Gastrocnemius medialis (tissue), 4 donors: ENCODE measurements around the gene CERS5. TPM values are rescaled to one million over a fixed set of nuclear protein-coding genes. Genes with fewer than 3 reads are reported as not detected.

ENCODE experiments used
- ATAC-seq, 2 donors: fragments of 150-250 bp; one replicate each; pipeline ENCODE4 v1.9.1; 2016
- DNase-seq, 2 donors: peaks; one replicate each; pipeline ENCODE4 v3.0.0-alpha.2; 2019
- H3K27ac ChIP-seq, 4 donors: fragments of 200-600 bp; sonication (generic); 1 replicate in 1 of 4; 2 replicates in 3 of 4; pipeline ENCODE4 v1.5.1; 2016 to 2018; ENCODE audit warnings: mild to moderate bottlenecking in 2 of 4, moderate library complexity in 1 of 4
- H3K27me3 ChIP-seq, 3 donors: fragments of 200-600 bp; sonication (generic) in 2 of 3; 1 replicate in 1 of 3; 2 replicates in 2 of 3; pipeline versions ENCODE4 v1.5.1 to v1.6.0; 2016 to 2019; ENCODE audit warnings: mild to moderate bottlenecking in 1 of 3, moderate library complexity in 1 of 3
- H3K36me3 ChIP-seq, 2 donors: fragments of 200-600 bp; sonication (generic) in 1 of 2; one replicate each; pipeline ENCODE4 v1.5.1; 2017 to 2018
- H3K4me1 ChIP-seq, 2 donors: fragments of 200-600 bp; sonication (generic) in 1 of 2; one replicate each; pipeline ENCODE4 v1.5.1; 2016 to 2017; ENCODE audit warnings: mild to moderate bottlenecking in 2 of 2
- H3K4me3 ChIP-seq, 4 donors: fragments of 200-600 bp; sonication (generic) in 3 of 4; 1 replicate in 1 of 4; 2 replicates in 3 of 4; pipeline ENCODE4 v1.5.1; 2016 to 2019; ENCODE audit warnings: mild to moderate bottlenecking in 2 of 4
- H3K9me3 ChIP-seq, 3 donors: fragments of 200-600 bp; sonication (generic) in 2 of 3; 1 replicate in 1 of 3; 2 replicates in 2 of 3; pipeline ENCODE4 v1.5.1; 2016 to 2019
- CTCF ChIP-seq, 5 experiments: fragments of 450-650 bp in 3 of 5; fragments of 200-600 bp in 2 of 5; sonication (generic) in 2 of 5; IDR thresholded peaks in 4 of 5; conservative IDR thresholded peaks in 1 of 5; 1 replicate in 4 of 5; 2 replicates in 1 of 5; pipeline ENCODE4 v1.5.1; 2016 to 2019; ENCODE audit warnings: antibody characterized with exemption in 5 of 5, mild to moderate bottlenecking in 3 of 5, moderate library complexity in 3 of 5
- POLR2A ChIP-seq, 2 donors: fragments of 450-650 bp; IDR thresholded peaks; one replicate each; pipeline ENCODE4 v1.6.1; 2017; ENCODE audit warnings: antibody characterized with exemption in 2 of 2, mild to moderate bottlenecking in 2 of 2, moderate library complexity in 2 of 2
- in situ Hi-C, 4 donors: fragments of 200-750 bp; cut with MboI; loops; one replicate each; pipeline versions ENCODE4 v1.15.0 to v1.8.0; 2017; ENCODE audit warnings: low sequenced_read_pairs in 4 of 4
- intact Hi-C: fragments of 100-400 bp; cut with DNase I; formaldehyde crosslinking; loops from one replicate; pipeline ENCODE4 v1.15.1; 2023; ENCODE audit warnings: low total_unique reads
- total RNA-seq, 4 donors: library from RNA; depleted of rRNA; stranded (reverse); fragments of >200 nt; gene quantifications; one replicate each; pipeline versions ENCODE4 v1.1.0 to v1.2.3, GENCODE V29; 2016

CERS5 gene
- total RNA-seq, 4 donors from 2014 or later = 5.4 to 9.2 (median 7.3) TPM

DNA sequence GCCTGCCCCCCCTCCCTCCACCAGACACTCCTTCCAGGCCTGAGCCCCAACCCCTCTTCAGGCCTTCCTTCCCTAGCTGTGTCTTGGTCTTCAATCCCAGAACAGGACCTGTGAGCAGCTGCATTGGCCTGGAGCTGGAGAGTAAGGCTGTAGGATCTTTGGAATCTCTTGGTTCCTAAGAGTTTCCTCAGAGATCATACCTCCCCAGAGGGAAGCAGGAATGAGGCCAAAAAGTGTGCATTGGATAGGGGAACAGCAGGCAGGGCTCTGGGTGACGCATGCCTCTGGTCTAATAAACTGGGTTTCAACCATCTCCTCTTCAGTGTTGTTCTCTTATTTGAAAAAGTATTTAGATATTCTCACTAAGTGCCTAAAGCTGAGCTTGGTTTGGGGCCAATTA is 83.9 kb downstream of the CERS5 start:
- Histone ChIP-seq H3K9me3 (no peaks in the 10 kb centered on the region), H3K4me1 (peaks cover 9 to 11% of the 10 kb centered on the region in 2 donors), H3K4me3 (no peak overlapping the region), H3K27ac (peak overlapping the region in 1 of 4 donors; percentile 27), H3K27me3 (no peaks in the 10 kb centered on the region), H3K36me3 (peaks cover 0 to 19% of the 10 kb centered on the region in 2 donors)
- intact Hi-C loops (loop anchor here (10.0 kb wide), 1 partner anchor 232 kb away; no protein-coding TSS in a partner anchor), in situ Hi-C loops (loop anchor here in 2 of 4 donors (25.0 kb wide), 1 partner anchor 229 kb away; no protein-coding TSS in a partner anchor)
- ATAC-seq (no peak), DNase-seq (no peak)
- TF ChIP-seq CTCF (IDR thresholded peaks at IDR 0.05 in 4 of 5, conservative IDR thresholded peaks at IDR 0.05 in 1 of 5) (no peak), POLR2A (IDR thresholded peaks at IDR 0.05) (no peak)

- DNase-seq = no peak
- ATAC-seq = no peak
- no peak for TF ChIP-seq POLR2A (IDR thresholded peaks at IDR 0.05)
- TF ChIP-seq CTCF (IDR thresholded peaks at IDR 0.05 in 4 of 5, conservative IDR thresholded peaks at IDR 0.05 in 1 of 5) = no peak
- H3K27ac ChIP-seq = peak overlapping the region in 1 of 4 donors; percentile 27
- no peaks in the 10 kb centered on the region for H3K27me3 ChIP-seq
- in situ Hi-C loops (loop anchor here in 2 of 4 donors (25.0 kb wide), 1 partner anchor 230 kb away; no protein-coding TSS in a partner anchor), intact Hi-C loops (loop anchor here (10.0 kb wide), 1 partner anchor 232 kb away; no protein-coding TSS in a partner anchor)
- H3K9me3 ChIP-seq = no peaks in the 10 kb centered on the region
- H3K4me3 ChIP-seq = no peak overlapping the region
- H3K4me1 ChIP-seq = peaks cover 9 to 11% of the 10 kb centered on the region in 2 donors
- H3K36me3 ChIP-seq = peaks cover 0 to 13% of the 10 kb centered on the region in 2 donors
These were observed 84.5 kb downstream of the CERS5 start for GRCh38 chr12:50082644-50083043.

GRCh38 chr12:50081096-50081808 is 85.9 kb downstream of the CERS5 start:
- in situ Hi-C loops = loop anchor here in 2 of 4 donors (25.0 kb wide), 1 partner anchor 231 kb away; no protein-coding TSS in a partner anchor

GRCh38 chr12:50079771-50080170 is 87.4 kb downstream of the CERS5 start:
- Histone ChIP-seq H3K27ac (no peak overlapping the region), H3K9me3 (no peaks in the 10 kb centered on the region), H3K4me1 (peaks cover 3 to 4% of the 10 kb centered on the region in 2 donors), H3K4me3 (no peak overlapping the region), H3K36me3 (no peaks in the 10 kb centered on the region), H3K27me3 (no peaks in the 10 kb centered on the region)
- in situ Hi-C loops (loop anchor here (10.0 to 25.0 kb wide), 3 partner anchors 95 to 235 kb away; no protein-coding TSS in a partner anchor), intact Hi-C loops (loop anchor here (10.0 kb wide), 1 partner anchor 235 kb away; no protein-coding TSS in a partner anchor)
- DNase-seq (no peak), ATAC-seq (no peak)
- no peak for TF ChIP-seq CTCF (IDR thresholded peaks at IDR 0.05 in 4 of 5, conservative IDR thresholded peaks at IDR 0.05 in 1 of 5)
- no peak for TF ChIP-seq POLR2A (IDR thresholded peaks at IDR 0.05)

More at GRCh38 chr12:50081096-50081808, 85.9 kb downstream of the CERS5 start:
- H3K9me3 ChIP-seq = no peaks in the 10 kb centered on the region
- intact Hi-C loops = loop anchor here (10.0 kb wide), 1 partner anchor 234 kb away; no protein-coding TSS in a partner anchor
- H3K27me3 ChIP-seq = no peaks in the 10 kb centered on the region
- H3K27ac ChIP-seq = no peak overlapping the region
- ATAC-seq = no peak
- no peak for TF ChIP-seq POLR2A (IDR thresholded peaks at IDR 0.05)
- TF ChIP-seq CTCF (IDR thresholded peaks at IDR 0.05 in 4 of 5, conservative IDR thresholded peaks at IDR 0.05 in 1 of 5) = no peak
- peaks cover 8 to 9% of the 10 kb centered on the region in 2 donors for H3K4me1 ChIP-seq
- H3K36me3 ChIP-seq = no peaks in the 10 kb centered on the region
- no peak overlapping the region for H3K4me3 ChIP-seq
- DNase-seq = no peak

Other genes starting within 250 kb of the CERS5 start
- gene AQP2, start 216.6 kb downstream of the CERS5 start, total RNA-seq = not detected
- not detected for gene AQP5, start 205.5 kb downstream of the CERS5 start, total RNA-seq
- gene AQP6, start 194.4 kb downstream of the CERS5 start, total RNA-seq = not detected
- gene RACGAP1, start 141.9 kb downstream of the CERS5 start, total RNA-seq = 10 to 100 TPM in 1 of 4 donors, 1 to 10 TPM in 3; 5.6 to 13.3 (median 6.5) TPM
- under 1 TPM in 2 of 4 donors, not detected in 2; 0.15 to 0.53 TPM for gene ASIC1, start 109.8 kb downstream of the CERS5 start, total RNA-seq
- 10 to 100 TPM; 16.9 to 27.3 (median 20.1) TPM for gene SMARCD1, start 82.0 kb downstream of the CERS5 start, total RNA-seq
- 100 to 1,000 TPM in 3 of 4 donors, 10 to 100 TPM in 1; 68.2 to 763 (median 288) TPM for gene GPD1, start 63.4 kb downstream of the CERS5 start, total RNA-seq
- gene COX14, start 55.1 kb downstream of the CERS5 start, total RNA-seq = 100 to 1,000 TPM in 3 of 4 donors, 10 to 100 TPM in 1; 98.8 to 137 (median 106) TPM
- 10 to 100 TPM in 1 of 4 donors, 1 to 10 TPM in 3; 7.4 to 24.5 (median 8.8) TPM for gene LIMA1, start 116.2 kb upstream of the CERS5 start, total RNA-seq
- gene FAM186A, start 229.2 kb upstream of the CERS5 start, total RNA-seq = not detected
- gene LARP4, start 233.5 kb upstream of the CERS5 start, total RNA-seq = 10 to 100 TPM; 32.7 to 70.2 (median 42.4) TPM